GM19023 (cell line): ENCODE data around the gene ACTR5.
A peak's percentile ranks its signal among the peaks of the same experiment; 100 is the strongest.

Experiments used
- ATAC-seq: cut with Tn5 transposase; IDR thresholded peaks from one replicate; pipeline ENCODE4 v1.9.1; 2021; ENCODE audit warnings: mild to moderate bottlenecking, moderate library complexity; ENCODE audit not compliant: unreplicated experiment

Gene ACTR5

DNA sequence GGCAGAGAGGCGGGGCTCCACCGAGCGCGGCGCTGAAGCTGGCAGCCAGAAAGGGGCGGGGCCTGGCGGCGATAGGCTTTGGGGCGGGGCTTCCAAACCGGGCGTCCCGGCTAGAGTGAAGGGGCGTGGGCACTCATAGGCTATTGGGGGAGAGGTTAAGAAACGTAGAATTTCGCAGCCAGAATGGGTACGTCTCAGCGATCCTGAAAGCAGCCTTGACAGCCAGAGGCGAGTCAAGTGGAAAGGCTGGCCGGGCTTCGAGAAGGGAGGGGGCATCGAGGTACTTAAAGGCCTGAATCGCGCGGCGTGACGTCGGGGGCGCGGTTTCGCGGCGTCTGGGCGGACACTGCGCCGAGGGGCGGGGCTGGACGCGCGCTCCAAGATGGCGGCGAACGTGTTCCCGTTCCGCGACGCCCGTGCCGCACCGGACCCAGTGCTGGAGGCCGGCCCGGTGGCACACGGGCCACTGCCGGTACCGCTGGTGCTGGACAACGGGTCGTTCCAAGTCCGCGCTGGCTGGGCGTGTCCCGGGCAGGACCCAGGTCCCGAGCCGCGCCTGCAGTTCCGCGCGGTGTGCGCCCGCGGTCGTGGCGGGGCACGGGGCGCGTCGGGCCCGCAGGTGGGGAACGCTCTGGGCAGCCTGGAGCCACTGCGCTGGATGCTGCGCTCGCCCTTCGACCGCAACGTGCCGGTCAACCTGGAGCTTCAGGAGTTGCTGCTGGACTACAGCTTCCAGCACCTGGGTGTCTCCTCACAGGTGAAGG is at the start of gene ACTR5:
Gene ACTR5, plus strand, starts transcription at position 364 of the 764 bp plus-strand sequence. Its CDS starts 19 bp downstream, at position 383.
- ATAC-seq = peak; percentile 91

GRCh38 chr20:38698541-38698940 is 49.7 kb upstream of the ACTR5 start:
- no peak for ATAC-seq

DNA sequence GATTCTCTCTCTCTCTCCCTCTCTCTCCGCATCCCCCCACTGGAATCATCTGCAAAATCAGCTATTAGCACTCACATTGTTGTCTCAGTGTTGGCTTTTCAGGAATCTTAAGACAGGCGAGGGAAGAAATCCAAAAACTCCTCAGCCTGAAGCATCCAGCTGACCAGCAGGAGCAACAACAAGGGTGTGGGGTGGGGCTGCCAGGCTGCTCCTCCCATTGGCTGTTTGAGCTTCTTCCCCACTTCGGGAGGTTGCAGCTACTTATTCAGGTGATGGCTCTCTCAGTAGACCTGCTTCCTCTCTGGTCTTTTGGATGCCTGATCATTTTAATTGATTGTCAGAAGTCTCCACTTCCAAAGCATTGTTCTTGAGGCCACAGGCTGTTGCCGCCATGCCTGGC is 48.1 kb upstream of the ACTR5 start:
- no peak for ATAC-seq

DNA sequence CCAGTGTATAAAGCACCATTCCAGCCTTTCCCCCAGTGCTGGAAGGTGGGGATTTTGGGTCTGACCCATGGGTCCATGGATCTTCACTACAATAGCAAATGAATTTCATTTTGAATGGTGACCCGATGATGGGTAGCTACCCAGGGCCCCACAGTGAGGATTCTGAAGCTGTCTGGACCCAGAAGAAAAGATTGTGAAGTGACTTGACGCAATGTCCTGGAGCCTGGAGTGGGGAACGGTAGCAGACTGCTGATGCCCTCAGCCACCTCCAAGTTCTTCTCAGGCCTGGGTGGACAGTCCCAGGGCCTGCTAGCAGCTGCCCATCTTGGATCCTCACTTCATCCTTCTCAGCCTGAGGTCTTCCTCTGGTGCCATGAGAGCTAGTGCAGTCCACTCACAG is 47.3 kb upstream of the ACTR5 start:
- ATAC-seq = no peak

- ATAC-seq = no peak
Observed at GRCh38 chr20:38703526-38703925, 44.7 kb upstream of the ACTR5 start.

- ATAC-seq = no peak
Observed at GRCh38 chr20:38704136-38704535, 44.1 kb upstream of the ACTR5 start.

- no peak for ATAC-seq
Observed at GRCh38 chr20:38706509-38706908, 41.8 kb upstream of the ACTR5 start.

DNA sequence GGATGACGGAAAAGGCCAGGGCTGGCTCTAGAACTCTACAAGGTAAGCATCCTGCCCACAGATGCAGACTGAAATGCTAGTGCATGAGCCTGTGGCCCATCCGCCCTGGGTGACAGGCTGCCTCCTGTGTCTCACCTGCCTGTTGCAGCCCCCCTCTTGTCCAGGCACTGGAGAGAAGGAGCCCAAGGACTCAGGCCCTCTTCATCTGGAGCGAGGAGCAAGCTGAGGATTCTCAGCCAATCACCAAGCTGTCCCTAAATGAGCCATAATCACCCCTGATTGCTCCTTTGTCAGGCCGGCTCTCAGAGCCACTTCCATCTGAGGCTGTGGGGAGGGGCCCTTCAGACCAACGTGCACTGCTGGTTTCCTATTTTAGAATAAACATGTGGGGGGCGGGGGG is 34.0 kb upstream of the ACTR5 start:
- ATAC-seq = no peak

DNA sequence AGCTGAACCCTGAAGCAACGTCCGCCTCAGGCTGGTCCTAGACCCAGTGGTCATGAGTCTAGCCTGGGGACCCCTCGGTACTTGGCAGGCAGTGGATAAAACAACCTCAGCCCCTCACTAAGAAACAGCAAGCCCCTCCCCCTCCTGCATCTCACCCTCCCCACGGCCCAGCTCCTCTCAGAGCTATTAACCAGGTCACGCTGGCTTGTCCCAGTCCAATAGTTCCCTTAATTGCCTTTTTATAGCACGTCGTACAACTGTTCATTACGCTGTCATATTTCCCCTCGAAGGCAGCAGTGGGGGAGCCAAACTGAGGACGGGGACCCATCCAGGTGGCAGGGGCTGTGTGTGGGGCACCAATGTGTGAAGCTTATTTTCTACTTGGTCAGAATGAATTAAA is 32.6 kb upstream of the ACTR5 start:
- ATAC-seq = no peak

DNA sequence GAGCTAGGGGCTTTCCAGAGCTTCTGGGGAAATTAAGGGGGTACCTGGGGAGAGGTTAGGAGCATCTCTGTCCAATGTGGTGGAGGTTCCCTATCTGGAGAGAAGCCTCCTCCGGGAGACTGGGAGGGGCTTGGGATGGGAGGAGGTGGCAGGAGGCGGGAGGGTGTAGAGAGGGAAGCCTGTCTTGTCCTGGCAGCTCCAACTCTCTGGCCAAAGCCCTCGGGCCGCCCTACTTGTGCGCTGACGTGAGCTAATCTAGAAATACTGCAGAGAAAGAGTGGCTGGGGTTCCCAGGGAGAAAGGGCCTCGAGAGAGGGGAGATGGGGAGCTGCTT is 25.6 kb upstream of the ACTR5 start:
- ATAC-seq = no peak

- ATAC-seq = no peak
Observed at GRCh38 chr20:38723017-38723847, 25.0 kb upstream of the ACTR5 start.

DNA sequence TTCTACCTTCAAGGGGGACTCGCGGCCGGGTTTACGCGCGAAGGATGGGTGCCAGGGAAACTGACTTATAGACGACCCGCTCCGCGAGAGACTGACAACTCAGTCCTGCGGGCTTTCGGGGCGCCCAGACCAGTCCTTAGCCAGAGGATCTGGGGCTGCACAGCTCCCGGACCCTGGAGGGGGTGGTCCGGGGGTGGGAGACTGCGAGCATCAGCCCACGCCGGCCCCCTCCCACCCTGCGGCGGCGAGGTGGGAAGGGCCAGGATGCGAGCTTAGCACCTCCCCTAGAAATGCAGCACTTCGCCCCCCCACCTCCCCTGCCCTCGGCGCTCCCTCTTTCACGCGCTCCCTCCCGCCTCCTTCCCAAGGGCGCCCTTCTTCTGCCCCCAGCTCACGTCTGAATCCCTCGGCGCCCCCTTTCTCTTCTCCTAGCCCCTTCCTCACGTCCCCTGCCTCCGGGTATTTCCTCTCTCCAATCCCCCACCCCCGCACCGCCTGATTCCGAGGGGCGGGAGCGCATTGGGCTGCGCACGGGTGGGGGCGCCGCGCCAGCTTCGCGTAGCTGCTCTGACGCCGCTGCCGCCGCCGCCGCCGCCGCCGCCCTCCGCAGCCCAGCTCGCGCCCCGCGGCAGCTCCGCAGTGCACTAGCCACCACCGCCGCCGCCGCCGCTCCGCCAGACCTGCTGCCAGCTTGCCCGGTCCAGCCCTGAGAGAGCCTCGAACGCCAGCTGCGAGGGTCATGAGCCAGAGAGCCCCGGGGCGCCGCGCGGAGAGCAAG is 24.2 kb upstream of the ACTR5 start, which contains the start of gene SLC32A1:
Gene SLC32A1, plus strand, starts transcription at position 639 of the 778 bp plus-strand sequence. CDS start 239 bp downstream, outside the sequence.
- no peak for ATAC-seq

- no peak for ATAC-seq
Observed at GRCh38 chr20:38724626-38725147, 23.6 kb upstream of the ACTR5 start.

DNA sequence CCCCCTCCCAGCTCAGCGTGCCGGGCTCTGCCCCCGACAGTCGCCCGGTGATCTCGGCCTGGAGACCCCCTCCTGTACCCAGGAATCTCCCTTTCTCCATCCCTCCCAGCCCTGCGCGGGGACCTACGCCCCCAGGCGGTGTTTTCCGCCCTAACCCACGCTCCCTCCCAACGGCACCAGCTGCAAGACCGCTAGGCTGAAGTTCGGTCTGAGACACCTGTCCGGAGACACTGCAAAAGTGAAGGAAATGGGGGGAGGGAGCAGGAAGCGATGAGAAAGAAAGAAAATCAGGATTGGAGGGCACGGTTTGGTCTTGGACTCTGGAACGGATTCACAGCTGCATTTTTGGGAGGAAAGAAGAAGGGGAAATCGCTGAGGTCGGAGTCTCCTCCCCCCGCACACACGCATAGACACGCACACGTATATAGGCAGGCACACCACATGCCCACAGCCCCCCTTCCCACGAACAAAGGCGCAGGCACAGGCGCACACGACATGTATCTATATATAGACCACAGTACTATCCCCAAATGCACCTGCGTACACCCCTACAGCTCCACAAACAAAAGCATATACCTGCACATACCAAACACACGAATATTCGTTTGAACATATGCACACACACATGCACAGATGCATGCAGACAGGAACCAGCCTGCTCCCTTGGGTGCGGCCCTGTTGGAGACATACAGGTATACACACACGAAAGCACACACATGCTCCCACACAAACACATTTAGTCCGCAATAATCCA is 22.9 kb upstream of the ACTR5 start:
- ATAC-seq = no peak

DNA sequence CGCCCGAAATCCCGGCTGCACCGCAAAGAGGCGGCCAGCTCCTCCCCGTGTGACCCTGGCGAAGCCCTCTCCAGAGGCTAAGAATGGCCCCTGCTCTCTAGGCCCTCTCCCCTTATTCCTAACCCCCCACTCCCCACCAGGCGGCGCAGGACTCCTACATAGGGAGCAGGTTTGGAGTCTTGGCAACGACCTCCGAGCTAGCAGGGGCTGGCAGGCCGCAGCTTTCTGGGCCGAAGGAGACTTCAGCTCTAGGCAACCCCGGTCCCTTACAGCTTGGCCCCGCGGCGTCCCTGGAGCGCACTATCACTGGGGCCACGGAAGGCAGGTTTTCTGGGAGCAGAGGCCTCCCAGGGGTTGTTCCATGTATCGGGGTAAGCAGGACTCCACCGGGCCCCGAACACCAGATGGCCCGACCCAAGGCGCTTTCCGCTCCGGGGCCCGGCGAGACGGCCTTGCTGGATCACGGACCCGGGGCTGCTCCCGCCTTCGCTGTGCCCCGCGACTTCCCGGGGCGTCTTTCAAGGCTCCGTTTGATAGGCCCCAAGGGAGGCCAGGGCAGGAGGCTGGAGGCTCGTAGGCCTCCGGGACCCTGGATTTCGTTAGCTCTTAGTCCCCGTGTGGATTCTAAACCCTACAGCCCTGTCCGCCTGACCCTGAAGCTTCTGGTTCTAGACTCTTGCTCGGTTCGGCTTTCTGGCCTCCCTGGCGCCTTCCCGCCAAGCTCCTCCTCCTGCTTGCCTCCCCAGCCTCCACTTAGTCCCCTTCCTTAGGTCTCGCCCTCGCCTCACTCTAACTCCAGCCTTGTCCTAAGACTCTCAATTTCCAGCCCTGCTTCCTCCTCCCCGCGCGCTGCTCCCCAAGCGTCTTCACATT is 22.1 kb upstream of the ACTR5 start:
- ATAC-seq = no peak

DNA sequence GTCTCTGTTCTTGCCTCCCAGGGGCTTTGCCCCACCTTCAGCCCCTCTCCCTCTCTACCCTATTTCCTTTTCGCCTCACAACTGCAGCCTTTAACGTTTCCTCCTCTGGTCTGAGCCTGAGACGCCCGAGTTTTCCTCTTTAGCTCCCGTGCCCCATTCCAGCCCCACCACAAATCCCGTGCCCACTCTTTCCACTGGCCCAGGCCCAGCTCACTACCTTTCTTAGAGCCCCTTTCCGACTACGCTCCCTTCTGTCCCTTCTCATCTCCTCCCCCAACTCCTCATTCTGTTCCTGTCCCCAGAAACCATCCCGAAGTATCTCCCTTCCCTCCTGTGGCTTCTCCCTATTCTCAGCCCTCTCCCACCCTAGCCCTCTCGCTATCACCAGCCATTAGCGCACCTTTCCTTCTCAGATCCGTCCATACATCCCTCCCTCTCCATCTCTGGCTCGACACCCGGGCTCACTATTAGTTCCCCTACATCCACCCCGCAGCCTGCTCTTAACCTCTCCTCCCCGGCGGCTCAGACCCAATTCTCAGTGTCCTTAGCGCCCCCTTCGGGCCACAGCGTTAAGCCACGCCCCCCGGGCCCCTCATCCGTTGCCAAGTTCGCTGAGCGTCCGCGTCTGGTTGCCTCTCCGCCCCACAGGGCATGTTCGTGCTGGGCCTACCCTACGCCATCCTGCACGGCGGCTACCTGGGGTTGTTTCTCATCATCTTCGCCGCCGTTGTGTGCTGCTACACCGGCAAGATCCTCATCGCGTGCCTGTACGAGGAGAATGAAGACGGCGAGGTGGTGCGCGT is 21.3 kb upstream of the ACTR5 start:
- ATAC-seq = no peak

DNA sequence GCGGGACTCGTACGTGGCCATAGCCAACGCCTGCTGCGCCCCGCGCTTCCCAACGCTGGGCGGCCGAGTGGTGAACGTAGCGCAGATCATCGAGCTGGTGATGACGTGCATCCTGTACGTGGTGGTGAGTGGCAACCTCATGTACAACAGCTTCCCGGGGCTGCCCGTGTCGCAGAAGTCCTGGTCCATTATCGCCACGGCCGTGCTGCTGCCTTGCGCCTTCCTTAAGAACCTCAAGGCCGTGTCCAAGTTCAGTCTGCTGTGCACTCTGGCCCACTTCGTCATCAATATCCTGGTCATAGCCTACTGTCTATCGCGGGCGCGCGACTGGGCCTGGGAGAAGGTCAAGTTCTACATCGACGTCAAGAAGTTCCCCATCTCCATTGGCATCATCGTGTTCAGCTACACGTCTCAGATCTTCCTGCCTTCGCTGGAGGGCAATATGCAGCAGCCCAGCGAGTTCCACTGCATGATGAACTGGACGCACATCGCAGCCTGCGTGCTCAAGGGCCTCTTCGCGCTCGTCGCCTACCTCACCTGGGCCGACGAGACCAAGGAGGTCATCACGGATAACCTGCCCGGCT is 20.6 kb upstream of the ACTR5 start:
- ATAC-seq = no peak

DNA sequence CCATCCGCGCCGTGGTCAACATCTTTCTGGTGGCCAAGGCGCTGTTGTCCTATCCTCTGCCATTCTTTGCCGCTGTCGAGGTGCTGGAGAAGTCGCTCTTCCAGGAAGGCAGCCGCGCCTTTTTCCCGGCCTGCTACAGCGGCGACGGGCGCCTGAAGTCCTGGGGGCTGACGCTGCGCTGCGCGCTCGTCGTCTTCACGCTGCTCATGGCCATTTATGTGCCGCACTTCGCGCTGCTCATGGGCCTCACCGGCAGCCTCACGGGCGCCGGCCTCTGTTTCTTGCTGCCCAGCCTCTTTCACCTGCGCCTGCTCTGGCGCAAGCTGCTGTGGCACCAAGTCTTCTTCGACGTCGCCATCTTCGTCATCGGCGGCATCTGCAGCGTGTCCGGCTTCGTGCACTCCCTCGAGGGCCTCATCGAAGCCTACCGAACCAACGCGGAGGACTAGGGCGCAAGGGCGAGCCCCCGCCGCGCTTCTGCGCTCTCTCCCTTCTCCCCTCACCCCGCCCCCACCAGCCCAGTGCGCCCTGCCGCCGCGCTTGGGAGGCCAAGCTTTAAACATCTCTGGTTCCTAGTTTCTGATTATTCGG is 20.0 kb upstream of the ACTR5 start:
- no peak for ATAC-seq
